K562 (cell line): ENCODE results near the gene KIAA2012. TPM values are rescaled to one million over a fixed set of nuclear protein-coding genes. Genes with fewer than 3 reads are reported as not detected.

ENCODE experiments used
- ATAC-seq: fragments of 200-7000 bp; cut with Tn5 transposase; 3 replicates; pipeline ENCODE4 v1.9.1; 2020; ENCODE audit warnings: moderate library complexity
- BruUV-seq: library from RNA; stranded (reverse); fragments of 400-500 nt; replicated peaks from 2 replicates; lab custom pipeline; 2021; lab: Mats Ljungman, UMichigan
- CTCF ChIA-PET: fragments of 300-600 bp; formaldehyde crosslinking; extraction: SDS; loops from one replicate; lab custom pipeline; 2021; ENCODE audit warnings: low intra/inter-chr PET ratio; lab: Yijun Ruan, JAX
- POLR2A ChIA-PET: fragments of 300-600, 350-650 bp; sonication (Branson Sonifier 250); formaldehyde crosslinking; extraction: SDS; loops from one replicate; lab custom pipeline; 2021; ENCODE audit warnings: antibody characterized with exemption, inconsistent platforms; lab: Yijun Ruan, JAX
- DNase-seq, 4 experiments: peaks; one replicate each; pipeline versions ENCODE4 v3.0.0 to v3.0.0-alpha.2; 2011 to 2018; ENCODE audit warnings: low spot score in 3 of 4, mixed read lengths in 3 of 4; ENCODE audit errors: extremely low read depth in 1 of 4
- FAIRE-seq: peaks from 2 replicates; lab custom pipeline; 2011; peaks lifted over from hg19 to GRCh38; lab: Jason Lieb, UNC
- H2AFZ ChIP-seq: 2 replicates; pipeline ENCODE4 v1.6.0; 2011; ENCODE audit warnings: low read depth, low read length, control low read depth, inconsistent platforms
- H3K27ac ChIP-seq: fragments of 200-600 bp; 3 replicates; pipeline ENCODE4 v1.8.0; 2011; ENCODE audit warnings: low read depth, mild to moderate bottlenecking, control low read depth, inconsistent platforms, low read length, moderate library complexity, mixed read lengths; ENCODE audit errors: extremely low read depth
- H3K27me3 ChIP-seq, 2 experiments: fragments of 300-600 bp in 1 of 2; 2 replicates in 1 of 2; 3 replicates in 1 of 2; pipeline versions ENCODE4 v1.6.0 to v1.8.0; 2011; ENCODE audit warnings: inconsistent platforms in 2 of 2, low read length in 2 of 2, mild to moderate bottlenecking in 1 of 2, mixed read lengths in 1 of 2, moderate library complexity in 1 of 2; ENCODE audit not compliant: control insufficient read depth in 2 of 2, insufficient read depth in 2 of 2
- H3K36me3 ChIP-seq: fragments of 300-600 bp; 3 replicates; pipeline ENCODE4 v1.8.0; 2011; ENCODE audit warnings: mild to moderate bottlenecking, low read length, inconsistent platforms; ENCODE audit not compliant: control insufficient read depth, insufficient read depth
- H3K4me1 ChIP-seq, 2 experiments: fragments of 200-600 bp in 1 of 2; replicated peaks in 1 of 2; 2 replicates in 1 of 2; 3 replicates in 1 of 2; pipeline versions ENCODE4 v1.5.1 to v1.8.0; 2011; ENCODE audit warnings: inconsistent platforms in 2 of 2, low read length in 2 of 2, mild to moderate bottlenecking in 1 of 2, mixed read lengths in 1 of 2, moderate library complexity in 1 of 2; ENCODE audit not compliant: control insufficient read depth in 2 of 2, insufficient read depth in 2 of 2
- H3K4me2 ChIP-seq: 2 replicates; pipeline ENCODE4 v1.6.1; 2011; ENCODE audit warnings: low read length, control low read depth, inconsistent platforms, mixed read lengths; ENCODE audit not compliant: insufficient read depth
- H3K4me3 ChIP-seq: fragments of 200-600 bp; sonication (generic), shearing (Covaris generic); 2 replicates; pipeline ENCODE4 v1.5.1; 2016; ENCODE audit warnings: control low read depth, inconsistent platforms
- H3K79me2 ChIP-seq: fragments of 200-600 bp; 3 replicates; pipeline ENCODE4 v1.8.0; 2011; ENCODE audit warnings: low read length, inconsistent platforms; ENCODE audit not compliant: control insufficient read depth, insufficient read depth
- H3K9ac ChIP-seq, 2 experiments: 2 replicates each; pipeline versions ENCODE4 v1.6.0 to v1.6.1; 2011; ENCODE audit warnings: low read depth in 2 of 2, low read length in 2 of 2, control low read depth in 1 of 2, inconsistent platforms in 1 of 2, mild to moderate bottlenecking in 1 of 2, mixed read lengths in 1 of 2; ENCODE audit not compliant: insufficient read depth in 1 of 2
- H3K9me1 ChIP-seq: one replicate; pipeline ENCODE4 v1.6.0; 2011; ENCODE audit warnings: inconsistent platforms, mild to moderate bottlenecking, low read length, moderate library complexity; ENCODE audit not compliant: control insufficient read depth, insufficient read depth
- H3K9me3 ChIP-seq: replicated peaks from 2 replicates; pipeline ENCODE4 v1.5.1; 2011; ENCODE audit warnings: low read depth, low read length, inconsistent platforms; ENCODE audit not compliant: control insufficient read depth, insufficient read depth
- H4K20me1 ChIP-seq: replicated peaks from 2 replicates; pipeline ENCODE4 v1.6.1; 2011; ENCODE audit warnings: low read length, inconsistent platforms, mixed read lengths; ENCODE audit not compliant: control insufficient read depth, insufficient read depth
- ELF1 ChIP-seq: fragments of 200-800 bp; sonication (Bioruptor generic); IDR thresholded peaks from 2 replicates; pipeline ENCODE4 v1.6.1; 2016; ENCODE audit warnings: missing genetic modification characterization, missing compliant biosample characterization
- L3MBTL2 ChIP-seq: fragments of 450-650 bp; IDR thresholded peaks from 2 replicates; pipeline ENCODE4 v1.6.1; 2016; ENCODE audit warnings: mild to moderate bottlenecking, moderate library complexity
- NFIC ChIP-seq: fragments of 450-650 bp; IDR thresholded peaks from 2 replicates; pipeline ENCODE4 v1.6.1; 2017; ENCODE audit warnings: mild to moderate bottlenecking, inconsistent platforms
- RFX5 ChIP-seq: IDR thresholded peaks from 2 replicates; pipeline ENCODE4 v1.6.1; 2011; ENCODE audit warnings: low read depth, mild to moderate bottlenecking, improper control_type of control experiment, low read length
- ZNF57 ChIP-seq: fragments of 450-650 bp; formaldehyde crosslinking; IDR thresholded peaks from 2 replicates; pipeline ENCODE4 v1.4.0; 2020; ENCODE audit warnings: mild to moderate bottlenecking, moderate library complexity
- WGBS: fragments of 100-300 bp; shearing (Covaris generic); methylation state at CpG from one replicate; pipeline ENCODE4 v1.1.6; 2016; ENCODE audit warnings: low coverage, mixed read lengths; ENCODE audit not compliant: insufficient coverage; ENCODE audit errors: missing lambda C conversion rate; 5-methylcytosine and 5-hydroxymethylcytosine counted together
- in situ Hi-C: fragments of 300-500 bp; cut with MboI; formaldehyde crosslinking; loops from 4 replicates; pipeline ENCODE4 v1.15.0; 2018; ENCODE audit warnings: inconsistent platforms, mixed read lengths
- intact Hi-C: fragments of 100-400 bp; cut with micrococcal nuclease; formaldehyde crosslinking; loops from 2 replicates; pipeline ENCODE4 v1.14.2; 2022
- polyA plus RNA-seq, 8 experiments: library from polyadenylated mRNA; depleted of rRNA in 4 of 8; stranded (reverse) in 5 of 8; unstranded in 3 of 8; fragments of >200 nt; fragmentation: Nextera tagmentation in 2 of 8; fragmentation: Illumina TruSeq in 1 of 8; extraction: Ambion mirVana in 2 of 8; extraction: Trizol in 1 of 8; gene quantifications; 2 replicates each; pipeline versions ENCODE4 v1.2.1 to v1.2.3, GENCODE V29; 2011 to 2014; ENCODE audit warnings: inconsistent platforms in 1 of 8, missing spikeins in 1 of 8
- total RNA-seq, 7 experiments: library from RNA; depleted of rRNA in 6 of 7; stranded (reverse); fragments of >200 nt in 6 of 7; fragmentation: Illumina TruSeq in 2 of 7; extraction: Trizol in 2 of 7; gene quantifications; 2 replicates each; pipeline versions ENCODE4 v1.2.1 to v1.2.3, GENCODE V29; 2011 to 2021; ENCODE audit warnings: low replicate concordance in 1 of 7
- TF ChIP-seq, protein P1 (sequence below): sonication (generic); formaldehyde crosslinking; IDR thresholded peaks from 2 replicates; pipeline ENCODE4 v1.8.1; 2023; ENCODE audit warnings: mild to moderate bottlenecking, missing genetic modification reagents
- TF ChIP-seq, protein P2 (sequence below): fragments of 250-450 bp; sonication (Bioruptor Pico); IDR thresholded peaks from 2 replicates; pipeline ENCODE4 v1.4.0; 2020; ENCODE audit warnings: borderline replicate concordance

The KIAA2012 gene
- total and polyA plus RNA-seq, 9 of the 15 experiments (the other 6 are each of a cell fraction or from before 2014, with no cell fraction given): not detected

DNA sequence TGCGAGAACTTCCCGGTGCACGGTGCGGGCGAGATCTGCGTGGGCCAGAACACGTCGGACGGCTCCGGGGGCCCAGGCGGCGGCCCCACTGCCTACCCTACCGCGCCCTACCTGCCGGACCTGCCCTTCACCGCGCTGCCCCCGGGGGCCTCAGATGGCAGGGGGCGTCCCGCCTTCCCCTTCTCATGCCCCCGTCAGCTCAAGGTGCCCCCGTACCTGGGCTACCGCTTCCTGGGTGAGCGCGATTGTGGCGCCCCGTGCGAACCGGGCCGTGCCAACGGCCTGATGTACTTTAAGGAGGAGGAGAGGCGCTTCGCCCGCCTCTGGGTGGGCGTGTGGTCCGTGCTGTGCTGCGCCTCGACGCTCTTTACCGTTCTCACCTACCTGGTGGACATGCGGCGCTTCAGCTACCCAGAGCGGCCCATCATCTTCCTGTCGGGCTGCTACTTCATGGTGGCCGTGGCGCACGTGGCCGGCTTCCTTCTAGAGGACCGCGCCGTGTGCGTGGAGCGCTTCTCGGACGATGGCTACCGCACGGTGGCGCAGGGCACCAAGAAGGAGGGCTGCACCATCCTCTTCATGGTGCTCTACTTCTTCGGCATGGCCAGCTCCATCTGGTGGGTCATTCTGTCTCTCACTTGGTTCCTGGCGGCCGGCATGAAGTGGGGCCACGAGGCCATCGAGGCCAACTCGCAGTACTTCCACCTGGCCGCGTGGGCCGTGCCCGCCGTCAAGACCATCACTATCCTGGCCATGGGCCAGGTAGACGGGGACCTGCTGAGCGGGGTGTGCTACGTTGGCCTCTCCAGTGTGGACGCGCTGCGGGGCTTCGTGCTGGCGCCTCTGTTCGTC is 37.7 kb upstream of the KIAA2012 start:
- no peak overlapping the region for H3K9ac ChIP-seq
- H3K4me3 ChIP-seq: no peak overlapping the region
- no peak for ATAC-seq
- no peak for DNase-seq
- peaks cover 12 to 44% of the 10 kb centered on the region in 2 experiments; a peak in 4 of 5 replicates for H3K4me1 ChIP-seq
- no peaks in the 10 kb centered on the region for H4K20me1 ChIP-seq
- H3K79me2 ChIP-seq: no peaks in the 10 kb centered on the region
- H3K9me1 ChIP-seq: no peaks in the 10 kb centered on the region
- CTCF ChIA-PET: no interaction called here
- 90% methylated on average over 10 of the region's 78 CpGs for WGBS
- no TSS peak for BruUV-seq
- H2AFZ ChIP-seq: no peak overlapping the region
- FAIRE-seq: no peak
- no peaks in the 10 kb centered on the region for H3K9me3 ChIP-seq
- in situ Hi-C loops (no loop called here), intact Hi-C loops (no loop called here)
- POLR2A ChIA-PET: no interaction called here
- H3K4me2 ChIP-seq: no peak overlapping the region
- TF ChIP-seq ZNF57: no peak
- TF ChIP-seq ELF1 (tag): no peak
- TF ChIP-seq, protein P1, sequence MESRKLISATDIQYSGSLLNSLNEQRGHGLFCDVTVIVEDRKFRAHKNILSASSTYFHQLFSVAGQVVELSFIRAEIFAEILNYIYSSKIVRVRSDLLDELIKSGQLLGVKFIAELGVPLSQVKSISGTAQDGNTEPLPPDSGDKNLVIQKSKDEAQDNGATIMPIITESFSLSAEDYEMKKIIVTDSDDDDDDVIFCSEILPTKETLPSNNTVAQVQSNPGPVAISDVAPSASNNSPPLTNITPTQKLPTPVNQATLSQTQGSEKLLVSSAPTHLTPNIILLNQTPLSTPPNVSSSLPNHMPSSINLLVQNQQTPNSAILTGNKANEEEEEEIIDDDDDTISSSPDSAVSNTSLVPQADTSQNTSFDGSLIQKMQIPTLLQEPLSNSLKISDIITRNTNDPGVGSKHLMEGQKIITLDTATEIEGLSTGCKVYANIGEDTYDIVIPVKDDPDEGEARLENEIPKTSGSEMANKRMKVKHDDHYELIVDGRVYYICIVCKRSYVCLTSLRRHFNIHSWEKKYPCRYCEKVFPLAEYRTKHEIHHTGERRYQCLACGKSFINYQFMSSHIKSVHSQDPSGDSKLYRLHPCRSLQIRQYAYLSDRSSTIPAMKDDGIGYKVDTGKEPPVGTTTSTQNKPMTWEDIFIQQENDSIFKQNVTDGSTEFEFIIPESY (CRISPR knock-in tag): peak; percentile 25; the same call in 1 of the 2 replicates
- TF ChIP-seq, protein P2, sequence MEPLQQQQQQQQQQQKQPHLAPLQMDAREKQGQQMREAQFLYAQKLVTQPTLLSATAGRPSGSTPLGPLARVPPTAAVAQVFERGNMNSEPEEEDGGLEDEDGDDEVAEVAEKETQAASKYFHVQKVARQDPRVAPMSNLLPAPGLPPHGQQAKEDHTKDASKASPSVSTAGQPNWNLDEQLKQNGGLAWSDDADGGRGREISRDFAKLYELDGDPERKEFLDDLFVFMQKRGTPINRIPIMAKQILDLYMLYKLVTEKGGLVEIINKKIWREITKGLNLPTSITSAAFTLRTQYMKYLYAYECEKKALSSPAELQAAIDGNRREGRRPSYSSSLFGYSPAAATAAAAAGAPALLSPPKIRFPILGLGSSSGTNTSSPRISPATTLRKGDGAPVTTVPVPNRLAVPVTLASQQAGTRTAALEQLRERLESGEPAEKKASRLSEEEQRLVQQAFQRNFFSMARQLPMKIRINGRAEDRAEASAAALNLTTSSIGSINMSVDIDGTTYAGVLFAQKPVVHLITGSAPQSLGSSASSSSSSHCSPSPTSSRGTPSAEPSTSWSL (CRISPR knock-in tag): no peak
- TF ChIP-seq RFX5: no peak
- no peak for TF ChIP-seq L3MBTL2
- TF ChIP-seq NFIC: peak; percentile 18; the same call in 1 of the 2 replicates
- peaks cover 3 to 10% of the 10 kb centered on the region in 2 experiments; a peak in 3 of 5 replicates for H3K27me3 ChIP-seq
- no peak overlapping the region for H3K27ac ChIP-seq
- no peaks in the 10 kb centered on the region for H3K36me3 ChIP-seq
